ENCODE measurements around the gene NDRG4.

Gene NDRG4

GRCh38 chr16:58464047-58464915 lies 35.7 kb upstream of the NDRG4 start:
- DNase-seq (ENCODE audit: low read depth, low spot score), result no peak
- TF ChIP-seq CTCF (IDR thresholded peaks at IDR 0.05; ENCODE audit: insufficient read depth, low read length, missing control alignments), result no peak
- POLR2A ChIA-PET, result no interaction called here
- CTCF ChIA-PET, result interaction anchor here (1.6 kb wide), 1 partner anchor 127 kb away, joined by 4 read pairs; no protein-coding TSS in a partner anchor
- no peak overlapping the region for H3K4me3 ChIP-seq (ENCODE audit: low read depth, low read length)

- no peak for TF ChIP-seq CTCF (IDR thresholded peaks at IDR 0.05; ENCODE audit: insufficient read depth, low read length, missing control alignments)
- POLR2A ChIA-PET, result no interaction called here
- no peak overlapping the region for H3K4me3 ChIP-seq (ENCODE audit: low read depth, low read length)
- CTCF ChIA-PET, result interaction anchor here (1.6 kb wide), 1 partner anchor 128 kb away, joined by 4 read pairs; no protein-coding TSS in a partner anchor
- no peak for DNase-seq (ENCODE audit: low read depth, low spot score)
Observed at GRCh38 chr16:58464916-58465731, 34.8 kb upstream of the NDRG4 start.

- POLR2A ChIA-PET, result no interaction called here
- H3K4me3 ChIP-seq (ENCODE audit: low read depth, low read length), result no peak overlapping the region
- no peak for DNase-seq (ENCODE audit: low read depth, low spot score)
- no peak for TF ChIP-seq CTCF (IDR thresholded peaks at IDR 0.05; ENCODE audit: insufficient read depth, low read length, missing control alignments)
- CTCF ChIA-PET, result interaction anchor here (1.6 kb wide), 1 partner anchor 129 kb away, joined by 4 read pairs; no protein-coding TSS in a partner anchor
Observed at GRCh38 chr16:58465817-58466216, 34.1 kb upstream of the NDRG4 start.

GRCh38 chr16:58466396-58466795 lies 33.5 kb upstream of the NDRG4 start:
- CTCF ChIA-PET, result no interaction called here
- no peak for DNase-seq (ENCODE audit: low read depth, low spot score)
- POLR2A ChIA-PET, result no interaction called here
- TF ChIP-seq CTCF (IDR thresholded peaks at IDR 0.05; ENCODE audit: insufficient read depth, low read length, missing control alignments), result no peak
- H3K4me3 ChIP-seq (ENCODE audit: low read depth, low read length), result no peak overlapping the region

- CTCF ChIA-PET, result interaction anchor here (1.3 to 1.6 kb wide), 2 partner anchors 18 to 20 kb away, joined by 3 to 5 read pairs; no protein-coding TSS in a partner anchor
- POLR2A ChIA-PET, result no interaction called here
- TF ChIP-seq CTCF (IDR thresholded peaks at IDR 0.05; ENCODE audit: insufficient read depth, low read length, missing control alignments), result no peak
Observed at GRCh38 chr16:58467905-58468304, 32.0 kb upstream of the NDRG4 start.

More at GRCh38 chr16:58467905-58468304, 32.0 kb upstream of the NDRG4 start:
- H3K4me3 ChIP-seq (ENCODE audit: low read depth, low read length), result no peak overlapping the region
- no peak for DNase-seq (ENCODE audit: low read depth, low spot score)
